Keratinocyte (primary cell): ENCODE data around the gene FGD2. TPM values are rescaled to one million over a fixed set of nuclear protein-coding genes. Genes with fewer than 3 reads are reported as not detected.

Experiments
- DNase-seq: peaks from one replicate; pipeline ENCODE4 v3.0.0-alpha.2; 2011; ENCODE audit warnings: low read depth, missing footprints, low spot score
- FAIRE-seq: peaks from 2 replicates; lab custom pipeline; 2011; peaks lifted over from hg19 to GRCh38; lab: Jason Lieb, UNC
- H2AFZ ChIP-seq: 2 replicates; pipeline ENCODE4 v1.6.0; 2012; ENCODE audit warnings: low read length, control low read depth, inconsistent platforms; ENCODE audit not compliant: control insufficient read depth
- H3K27ac ChIP-seq: 2 replicates; pipeline ENCODE4 v1.5.1; 2011; ENCODE audit warnings: low read length; ENCODE audit not compliant: control insufficient read depth, insufficient read depth
- H3K27me3 ChIP-seq: 3 replicates; pipeline ENCODE4 v1.6.0; 2011; ENCODE audit warnings: low read length; ENCODE audit not compliant: control insufficient read depth, insufficient read depth; ENCODE audit errors: extremely low read depth
- H3K36me3 ChIP-seq, 2 experiments: 2 replicates in 1 of 2; 3 replicates in 1 of 2; pipeline ENCODE4 v1.5.1; 2011; ENCODE audit warnings: low read length in 2 of 2, mild to moderate bottlenecking in 1 of 2; ENCODE audit not compliant: control insufficient read depth in 2 of 2, insufficient read depth in 2 of 2; ENCODE audit errors: extremely low read depth in 1 of 2
- H3K4me1 ChIP-seq: 3 replicates; pipeline ENCODE4 v1.5.1; 2011; ENCODE audit warnings: low read length; ENCODE audit not compliant: control insufficient read depth, insufficient read depth; ENCODE audit errors: extremely low read depth
- H3K4me2 ChIP-seq: 3 replicates; pipeline ENCODE4 v1.6.0; 2011; ENCODE audit warnings: low read depth, low read length; ENCODE audit not compliant: control insufficient read depth, insufficient read depth; ENCODE audit errors: extremely low read depth
- H3K4me3 ChIP-seq, 3 experiments: fragments of 200-600 bp in 1 of 3; sonication (generic) in 1 of 3; 2 replicates in 2 of 3; 3 replicates in 1 of 3; pipeline ENCODE4 v1.5.1; 2011 to 2016; ENCODE audit warnings: low read length in 3 of 3, mild to moderate bottlenecking in 3 of 3, control low read depth in 2 of 3, inconsistent platforms in 1 of 3, low read depth in 1 of 3, mixed read lengths in 1 of 3, mixed run types in 1 of 3, moderate library complexity in 1 of 3; ENCODE audit not compliant: control insufficient read depth in 2 of 3, insufficient read depth in 2 of 3; ENCODE audit errors: extremely low read depth in 1 of 3
- H3K79me2 ChIP-seq: 2 replicates; pipeline ENCODE4 v1.6.0; 2012; ENCODE audit warnings: low read length; ENCODE audit not compliant: control insufficient read depth, insufficient read depth
- H3K9ac ChIP-seq: 3 replicates; pipeline ENCODE4 v1.6.0; 2011; ENCODE audit warnings: low read length; ENCODE audit not compliant: control insufficient read depth, insufficient read depth; ENCODE audit errors: extremely low read depth
- H3K9me1 ChIP-seq: 3 replicates; pipeline ENCODE4 v1.6.0; 2011; ENCODE audit warnings: low read length; ENCODE audit not compliant: control insufficient read depth, insufficient read depth; ENCODE audit errors: extremely low read depth
- H3K9me3 ChIP-seq: 2 replicates; pipeline ENCODE4 v1.5.1; 2012; ENCODE audit warnings: low read depth, low read length; ENCODE audit not compliant: control insufficient read depth
- H4K20me1 ChIP-seq: 3 replicates; pipeline ENCODE4 v1.6.0; 2011; ENCODE audit warnings: low read length; ENCODE audit not compliant: control insufficient read depth, insufficient read depth; ENCODE audit errors: extremely low read depth
- CTCF ChIP-seq, 3 experiments: IDR thresholded peaks in 1 of 3; conservative IDR thresholded peaks in 1 of 3; optimal IDR thresholded peaks in 1 of 3; 2 replicates in 2 of 3; 3 replicates in 1 of 3; pipeline versions ENCODE3 to v1.5.1; 2011; ENCODE audit warnings: low read length in 3 of 3, mild to moderate bottlenecking in 3 of 3, moderate library complexity in 2 of 3, control low read depth in 1 of 3, inconsistent platforms in 1 of 3; ENCODE audit not compliant: insufficient read depth in 2 of 3; ENCODE audit errors: extremely low read depth in 1 of 3
- EZH2 ChIP-seq: IDR thresholded peaks from one replicate; pipeline ENCODE4 v1.6.1; 2012; ENCODE audit warnings: inconsistent platforms, mild to moderate bottlenecking, low read length, moderate library complexity
- dilution Hi-C: fragments of 300-500 bp; cut with MboI; formaldehyde crosslinking; loops from one replicate; pipeline ENCODE4 v1.7.0; 2020; ENCODE audit warnings: low sequenced_read_pairs; ENCODE audit not compliant: extremely low pct_ligation_motif_present
- polyA plus RNA-seq, 5 experiments: library from polyadenylated mRNA; depleted of rRNA in 3 of 5; stranded (reverse) in 3 of 5; stranded (forward) in 1 of 5; unstranded in 1 of 5; fragments of >200 nt; gene quantifications; 1 replicate in 1 of 5; 2 replicates in 3 of 5; 3 replicates in 1 of 5; pipeline versions ENCODE4 v1.2.1 to v1.2.3, GENCODE V29; 2011 to 2012; ENCODE audit warnings: missing spikeins in 2 of 5, low read depth in 1 of 5, low replicate concordance in 1 of 5

FGD2 gene
- polyA plus RNA-seq, 1 donor (not counting 4 experiments of a cell fraction or from before 2014, with no cell fraction given): 0.03 TPM

- Histone ChIP-seq H3K4me2 (no peak overlapping the region), H3K79me2 (no peaks in the 10 kb centered on the region), H3K36me3 (no peaks in the 10 kb centered on the region), H3K4me3 (no peak overlapping the region), H3K9me3 (no peaks in the 10 kb centered on the region), H3K9me1 (no peaks in the 10 kb centered on the region), H3K27ac (no peak overlapping the region), H2AFZ (no peak overlapping the region), H4K20me1 (no peaks in the 10 kb centered on the region), H3K9ac (no peak overlapping the region), H3K27me3 (peaks cover 11% of the 10 kb centered on the region), H3K4me1 (peaks cover 17% of the 10 kb centered on the region)
- DNase-seq: no peak
- no peak for TF ChIP-seq CTCF (optimal IDR thresholded peaks at IDR 0.05 in 1 of 3, IDR thresholded peaks at IDR 0.05 in 1 of 3, conservative IDR thresholded peaks at IDR 0.05 in 1 of 3; ENCODE audit: extremely low read depth in 1 of 3, insufficient read depth in 2 of 3, low read length in 3 of 3)
- no peak for TF ChIP-seq EZH2
- dilution Hi-C loops: no loop called here
- no peak for FAIRE-seq
Measured at GRCh38 chr6:37016995-37017394, 11.5 kb downstream of the FGD2 start.

GRCh38 chr6:37017606-37018197 is 12.2 kb downstream of the FGD2 start:
- H3K9me3 ChIP-seq: no peaks in the 10 kb centered on the region
- TF ChIP-seq EZH2 (no peak), CTCF (optimal IDR thresholded peaks at IDR 0.05 in 1 of 3, IDR thresholded peaks at IDR 0.05 in 1 of 3, conservative IDR thresholded peaks at IDR 0.05 in 1 of 3; ENCODE audit: extremely low read depth in 1 of 3, insufficient read depth in 2 of 3, low read length in 3 of 3) (no peak)
- no peak for DNase-seq
- H3K36me3 ChIP-seq: no peaks in the 10 kb centered on the region
- peak overlapping the region; percentile 46 for H3K4me2 ChIP-seq
- no peaks in the 10 kb centered on the region for H3K79me2 ChIP-seq
- H3K4me3 ChIP-seq: no peak overlapping the region
- no peaks in the 10 kb centered on the region for H4K20me1 ChIP-seq
- no peaks in the 10 kb centered on the region for H3K9me1 ChIP-seq
- FAIRE-seq: no peak
- peaks cover 18% of the 10 kb centered on the region for H3K4me1 ChIP-seq
- H3K9ac ChIP-seq: peak overlapping the region; percentile 19
- peaks cover 11% of the 10 kb centered on the region for H3K27me3 ChIP-seq
- peak overlapping the region; percentile 82 for H2AFZ ChIP-seq
- dilution Hi-C loops: no loop called here
- H3K27ac ChIP-seq: no peak overlapping the region
